ENCODE results near the gene ODAD2. TPM values are rescaled to one million over a fixed set of nuclear protein-coding genes. Genes with fewer than 3 reads are reported as not detected.
"Not testable (repeated sequence)": the region's sequence is repeated elsewhere in the genome, so short reads cannot be mapped to it uniquely, and the experiment has no call there.

ODAD2 gene
- total RNA-seq, 2 donors from 2014 or later, result 0.10 TPM; not detected in 1

DNA sequence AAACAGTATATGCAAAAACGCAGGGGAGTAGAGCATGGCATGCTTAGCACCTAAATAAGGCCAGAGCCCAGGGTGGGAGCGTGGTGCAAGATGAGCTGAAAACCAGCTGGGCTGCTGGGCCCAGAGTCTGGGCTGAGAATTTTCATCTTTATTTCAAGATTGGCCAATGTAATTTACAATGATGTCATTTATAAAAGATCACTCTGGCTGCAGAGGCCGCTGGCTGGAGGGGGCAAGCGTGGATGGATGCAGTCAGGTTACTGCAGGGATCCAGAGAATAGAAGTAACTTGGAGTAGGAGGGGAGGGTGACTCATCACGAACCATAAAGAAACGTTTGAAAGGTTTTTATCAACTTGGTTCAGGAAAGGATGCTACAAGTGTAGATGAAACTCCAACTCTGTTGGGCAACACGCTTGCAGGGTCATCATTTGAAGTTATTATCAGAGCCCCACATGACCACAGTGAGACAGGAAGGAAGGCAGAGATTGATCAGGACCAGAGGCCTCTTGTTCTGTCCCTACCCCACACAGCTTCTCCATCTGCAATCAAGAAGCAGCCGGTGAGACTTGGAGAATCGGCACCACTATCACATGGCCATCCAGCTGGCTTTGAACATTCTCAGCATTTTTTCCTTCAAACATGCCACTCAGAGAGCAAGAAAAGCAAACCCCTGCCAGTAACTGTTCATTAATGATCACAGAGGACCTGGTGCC, 49.2 kb downstream of the ODAD2 start:
- ATAC-seq (replicated peaks in 1 of 2), result no peak
- Mint-ChIP-seq H3K36me3 (ENCODE audit: insufficient read depth in 2 of 2) (no peaks in the 10 kb centered on the region), H3K27ac (no peak overlapping the region), H3K4me1 (ENCODE audit: low read depth) (no peaks in the 10 kb centered on the region), H3K4me3 (no peak overlapping the region), H3K27me3 (ENCODE audit: low read depth) (no peaks in the 10 kb centered on the region), H3K9me3 (no peaks in the 10 kb centered on the region)
- no peak for DNase-seq

DNA sequence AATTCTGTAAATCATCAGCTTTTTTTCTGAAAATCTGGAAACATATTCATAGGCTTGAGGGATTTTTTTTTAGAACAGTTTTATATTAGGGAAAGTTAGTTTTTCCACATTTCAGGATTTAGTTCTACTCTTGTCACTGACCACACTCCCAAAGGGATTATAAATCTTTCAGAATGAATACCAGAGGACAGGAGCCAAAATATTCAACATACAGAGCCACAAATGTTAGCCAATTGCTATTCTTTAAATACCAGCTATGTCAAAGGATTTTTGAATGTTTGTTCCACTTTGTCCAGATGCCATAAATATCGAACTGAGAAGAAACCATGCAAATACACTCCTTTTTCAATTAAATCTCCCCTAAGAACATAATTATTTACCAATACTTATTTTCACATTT, 50.7 kb downstream of the ODAD2 start:
- Mint-ChIP-seq H3K9me3 (no peaks in the 10 kb centered on the region), H3K36me3 (ENCODE audit: insufficient read depth in 2 of 2) (no peaks in the 10 kb centered on the region), H3K27me3 (ENCODE audit: low read depth) (no peaks in the 10 kb centered on the region), H3K4me1 (ENCODE audit: low read depth) (no peaks in the 10 kb centered on the region), H3K4me3 (no peak overlapping the region), H3K27ac (no peak overlapping the region)
- ATAC-seq (replicated peaks in 1 of 2) (no peak), DNase-seq (no peak)

DNA sequence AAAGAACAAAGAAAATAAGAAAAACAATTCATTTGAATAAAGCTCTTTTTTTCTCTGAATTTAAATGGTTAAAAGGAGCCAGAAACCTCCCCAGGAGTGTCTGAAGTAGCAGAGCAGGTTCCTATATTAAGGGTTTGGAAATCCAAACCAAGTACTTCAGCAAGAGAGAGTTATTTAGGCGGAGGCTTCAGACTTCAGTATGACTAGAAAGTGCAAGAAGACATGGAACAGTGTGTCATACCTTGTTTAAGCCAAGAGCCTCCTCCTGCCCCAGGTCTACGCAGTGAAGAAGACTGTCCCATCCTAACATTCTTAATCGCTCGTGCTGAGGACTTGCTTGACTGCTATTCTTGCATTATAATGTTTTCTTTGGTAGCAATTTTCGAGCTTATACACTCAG, 51.3 kb downstream of the ODAD2 start:
- H3K27ac Mint-ChIP-seq, result no peak overlapping the region
- no peak for DNase-seq

DNA sequence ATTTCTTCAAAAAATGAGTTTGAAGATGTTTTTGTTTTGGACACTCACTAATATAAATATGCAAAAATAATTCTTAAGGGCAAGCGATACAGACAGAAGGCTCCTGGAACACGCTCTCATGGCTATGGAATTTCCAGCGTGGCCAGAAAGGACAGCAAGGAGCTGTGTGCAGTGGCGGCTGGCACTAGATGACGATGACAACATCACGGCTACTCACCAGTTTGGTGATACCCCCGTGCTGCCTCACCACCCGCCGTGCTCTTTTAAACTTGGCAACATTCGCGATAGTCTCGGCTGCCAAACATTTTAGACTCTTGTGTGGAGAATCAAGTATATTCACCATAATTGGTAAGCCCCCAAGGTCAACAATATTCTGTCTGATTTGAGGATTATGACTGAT, 54.9 kb downstream of the ODAD2 start:
- Mint-ChIP-seq H3K27ac (no peak overlapping the region), H3K27me3 (ENCODE audit: low read depth) (no peaks in the 10 kb centered on the region), H3K9me3 (no peaks in the 10 kb centered on the region), H3K4me3 (no peak overlapping the region), H3K36me3 (ENCODE audit: insufficient read depth in 2 of 2) (no peaks in the 10 kb centered on the region), H3K4me1 (ENCODE audit: low read depth) (no peaks in the 10 kb centered on the region)
- DNase-seq (no peak), ATAC-seq (replicated peaks in 1 of 2) (no peak)

More for the DNA sequence above, 51.3 kb downstream of the ODAD2 start:
- ATAC-seq (replicated peaks in 1 of 2), result no peak
- H3K36me3 Mint-ChIP-seq (ENCODE audit: insufficient read depth in 2 of 2), result no peaks in the 10 kb centered on the region
- H3K4me3 Mint-ChIP-seq, result no peak overlapping the region
- no peaks in the 10 kb centered on the region for H3K4me1 Mint-ChIP-seq (ENCODE audit: low read depth)
- no peaks in the 10 kb centered on the region for H3K27me3 Mint-ChIP-seq (ENCODE audit: low read depth)
- no peaks in the 10 kb centered on the region for H3K9me3 Mint-ChIP-seq

DNA sequence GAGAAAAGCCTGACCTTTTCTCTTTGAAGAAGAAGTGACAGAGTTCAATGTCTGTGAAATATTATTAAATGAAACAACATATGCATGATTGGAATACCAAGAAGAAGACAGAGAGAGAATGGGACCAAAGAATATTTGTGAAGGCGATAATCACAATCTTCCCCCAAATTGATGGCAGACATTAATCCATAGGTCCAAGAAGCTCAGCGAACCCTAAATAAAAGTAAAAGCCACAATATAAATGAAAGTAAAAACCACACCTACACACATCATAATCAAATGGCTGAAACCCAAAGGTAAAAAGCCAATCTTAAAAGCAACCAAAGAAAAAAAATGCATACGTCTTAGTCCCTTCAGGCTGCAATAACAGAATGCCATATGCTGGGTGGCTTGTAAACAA, 84.0 kb downstream of the ODAD2 start:
- DNase-seq (no peak), ATAC-seq (replicated peaks in 1 of 2) (no peak)
- H3K9me3 Mint-ChIP-seq, result peaks cover 0 to 1% of the 10 kb centered on the region in 2 donors
- no peak overlapping the region for H3K27ac Mint-ChIP-seq
- no peaks in the 10 kb centered on the region for H3K4me1 Mint-ChIP-seq (ENCODE audit: low read depth)
- H3K4me3 Mint-ChIP-seq, result no peak overlapping the region
- no peaks in the 10 kb centered on the region for H3K36me3 Mint-ChIP-seq (ENCODE audit: insufficient read depth in 2 of 2)
- no peaks in the 10 kb centered on the region for H3K27me3 Mint-ChIP-seq (ENCODE audit: low read depth)

DNA sequence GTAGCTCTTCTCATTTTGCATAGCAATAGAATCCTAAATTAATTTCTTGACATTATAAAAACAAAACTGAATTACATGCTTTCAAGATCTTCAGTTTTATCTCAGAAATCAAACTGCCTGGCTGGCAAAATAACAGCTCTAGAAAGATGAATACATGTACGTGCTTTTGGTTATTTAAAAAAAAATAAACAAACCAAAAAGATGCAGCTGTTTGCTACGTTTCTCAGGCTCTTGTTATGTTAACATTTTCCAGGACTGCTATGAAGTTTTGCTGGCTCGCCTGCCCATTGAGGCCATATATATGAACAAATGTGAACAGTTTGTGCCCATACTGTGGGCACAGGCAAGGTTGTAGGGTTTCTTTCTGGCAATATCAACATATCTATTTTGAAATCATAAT, 86.6 kb downstream of the ODAD2 start:
- Mint-ChIP-seq H3K4me3 (no peak overlapping the region), H3K27me3 (ENCODE audit: low read depth) (no peaks in the 10 kb centered on the region), H3K27ac (no peak overlapping the region), H3K36me3 (ENCODE audit: insufficient read depth in 2 of 2) (no peaks in the 10 kb centered on the region), H3K4me1 (ENCODE audit: low read depth) (no peaks in the 10 kb centered on the region), H3K9me3 (peaks cover 0 to 1% of the 10 kb centered on the region in 2 donors)
- ATAC-seq (replicated peaks in 1 of 2) (no peak), DNase-seq (no peak)

DNA sequence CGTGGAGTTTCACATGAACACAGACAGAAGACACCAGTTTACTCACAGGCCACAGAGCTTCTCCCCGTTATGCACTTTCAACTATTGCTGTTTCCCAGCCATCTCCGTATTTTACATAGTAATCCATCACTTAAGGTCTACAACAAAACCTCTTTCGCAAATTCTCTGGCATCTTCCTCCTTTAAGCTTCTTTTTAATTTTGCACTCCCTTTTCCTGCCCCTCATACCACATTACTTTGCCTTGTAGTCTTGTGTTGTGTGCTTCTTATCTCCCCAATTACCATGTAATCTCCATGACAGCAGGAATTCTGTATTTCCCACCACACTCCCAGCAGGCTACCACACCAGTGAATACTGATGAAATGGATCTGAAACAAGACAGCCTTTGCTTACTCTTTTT, 87.3 kb downstream of the ODAD2 start:
- H3K36me3 Mint-ChIP-seq (ENCODE audit: insufficient read depth in 2 of 2), result no peaks in the 10 kb centered on the region
- no peak overlapping the region for H3K4me3 Mint-ChIP-seq
- DNase-seq, result no peak
- no peak overlapping the region for H3K27ac Mint-ChIP-seq
- ATAC-seq (replicated peaks in 1 of 2), result no peak
- H3K27me3 Mint-ChIP-seq (ENCODE audit: low read depth), result no peaks in the 10 kb centered on the region
- no peaks in the 10 kb centered on the region for H3K4me1 Mint-ChIP-seq (ENCODE audit: low read depth)
- peaks cover 0 to 1% of the 10 kb centered on the region in 2 donors for H3K9me3 Mint-ChIP-seq

DNA sequence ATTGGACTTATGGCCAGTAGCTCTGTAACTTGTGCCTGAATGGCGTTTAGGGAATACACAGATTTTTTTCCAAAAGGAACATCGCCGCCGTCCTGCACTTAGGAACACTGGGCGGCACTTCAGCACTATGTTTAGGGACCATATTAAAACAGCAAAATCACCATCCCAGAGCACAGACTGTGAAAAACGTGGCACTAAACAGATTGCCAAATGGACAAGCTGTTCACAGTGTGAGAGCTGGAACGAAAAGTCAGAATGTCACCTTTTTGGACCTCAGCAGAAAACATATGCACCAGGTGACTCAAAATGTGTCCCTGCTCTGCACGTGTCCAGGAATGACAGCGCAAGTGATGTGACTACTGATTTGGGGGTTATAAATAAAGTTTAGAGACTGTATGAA, 87.9 kb downstream of the ODAD2 start:
- Mint-ChIP-seq H3K9me3 (peaks cover 0 to 3% of the 10 kb centered on the region in 2 donors), H3K27me3 (ENCODE audit: low read depth) (no peaks in the 10 kb centered on the region), H3K4me3 (no peak overlapping the region), H3K27ac (no peak overlapping the region), H3K4me1 (ENCODE audit: low read depth) (no peaks in the 10 kb centered on the region), H3K36me3 (ENCODE audit: insufficient read depth in 2 of 2) (no peaks in the 10 kb centered on the region)
- DNase-seq (no peak), ATAC-seq (replicated peaks in 1 of 2) (no peak)

DNA sequence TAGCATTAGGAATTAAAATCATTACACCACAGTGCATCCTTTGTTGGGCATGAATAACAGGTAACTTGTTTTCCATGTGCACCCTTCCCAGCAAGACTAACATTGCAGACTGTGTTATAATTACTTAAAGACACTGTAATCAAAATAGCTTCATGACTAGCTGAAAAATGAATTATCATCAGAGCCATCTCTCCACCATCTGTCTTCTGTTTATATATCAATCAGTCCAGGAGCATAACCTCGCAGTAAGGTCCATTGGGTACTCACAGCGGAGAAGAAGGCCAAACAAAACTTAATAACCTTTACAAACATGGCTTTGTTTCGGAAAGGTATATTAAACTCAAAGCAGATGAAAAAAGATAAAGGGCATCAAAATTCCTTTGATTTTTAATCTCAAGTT, 90.6 kb downstream of the ODAD2 start:
- H3K27ac Mint-ChIP-seq, result no peak overlapping the region
- H3K4me3 Mint-ChIP-seq, result no peak overlapping the region
- DNase-seq (no peak), ATAC-seq (replicated peaks in 1 of 2) (no peak)
- no peaks in the 10 kb centered on the region for H3K4me1 Mint-ChIP-seq (ENCODE audit: low read depth)
- H3K27me3 Mint-ChIP-seq (ENCODE audit: low read depth), result no peaks in the 10 kb centered on the region
- peaks cover 1 to 2% of the 10 kb centered on the region in 2 donors for H3K36me3 Mint-ChIP-seq (ENCODE audit: insufficient read depth in 2 of 2)
- peaks cover 3 to 9% of the 10 kb centered on the region in 2 donors for H3K9me3 Mint-ChIP-seq

DNA sequence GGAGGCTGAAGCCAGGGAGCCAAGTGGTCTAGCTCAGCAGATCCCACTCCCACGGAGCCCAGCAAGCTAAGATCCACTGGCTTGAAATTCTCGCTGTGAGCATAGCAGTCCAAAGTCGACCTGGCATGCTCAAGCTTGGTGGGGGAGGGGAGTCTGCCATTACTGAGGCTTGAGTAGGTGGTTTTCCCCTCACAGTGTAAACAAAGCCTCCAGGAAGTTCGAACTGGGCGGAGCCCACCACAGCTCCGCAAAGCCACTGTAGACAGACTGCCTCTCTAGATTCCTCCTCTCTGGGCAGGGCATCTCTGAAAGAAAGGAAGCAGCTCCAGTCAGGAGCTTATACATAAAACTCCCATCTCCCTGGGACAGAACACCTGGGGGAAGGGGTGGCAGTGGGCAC, 99.4 kb downstream of the ODAD2 start:
- not testable (repeated sequence) for H3K4me3 Mint-ChIP-seq; H3K4me1 Mint-ChIP-seq (ENCODE audit: low read depth); H3K27me3 Mint-ChIP-seq (ENCODE audit: low read depth); ATAC-seq (replicated peaks in 1 of 2); H3K27ac Mint-ChIP-seq
- peak in 1 of 2 donors; percentile 23 for DNase-seq
- H3K36me3 Mint-ChIP-seq (ENCODE audit: insufficient read depth in 2 of 2), result peaks cover 5 to 10% of the 10 kb centered on the region in 2 donors
- peaks cover 13 to 18% of the 10 kb centered on the region in 2 donors for H3K9me3 Mint-ChIP-seq

DNA sequence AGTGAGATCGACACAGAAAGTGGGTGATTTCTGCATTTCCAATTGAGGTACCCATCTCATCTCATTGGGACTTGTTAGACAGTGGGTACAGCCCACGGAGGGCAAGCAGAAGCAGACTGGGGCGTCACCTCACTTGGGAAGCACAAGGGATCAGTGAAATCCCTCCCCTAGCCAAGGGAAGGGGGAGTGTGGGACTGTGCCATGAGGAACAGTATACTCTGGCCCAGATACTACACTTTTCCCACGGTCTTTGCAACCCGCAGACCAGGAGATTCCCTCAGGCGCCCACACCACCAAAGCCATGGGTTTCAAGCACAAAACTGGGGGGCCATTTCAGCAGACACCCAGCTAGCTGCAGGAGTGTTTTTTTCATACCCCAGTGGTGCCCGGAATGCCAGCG, 99.8 kb downstream of the ODAD2 start:
- Mint-ChIP-seq H3K9me3 (peaks cover 12 to 17% of the 10 kb centered on the region in 2 donors), H3K27me3 (ENCODE audit: low read depth) (no peaks in the 10 kb centered on the region), H3K27ac (no peak overlapping the region), H3K4me1 (ENCODE audit: low read depth) (peaks cover 4% of the 10 kb centered on the region), H3K4me3 (no peak overlapping the region), H3K36me3 (ENCODE audit: insufficient read depth in 2 of 2) (peaks cover 5 to 10% of the 10 kb centered on the region in 2 donors)
- ATAC-seq (replicated peaks in 1 of 2) (no peak), DNase-seq (peak in 1 of 2 donors; percentile 2)

DNA sequence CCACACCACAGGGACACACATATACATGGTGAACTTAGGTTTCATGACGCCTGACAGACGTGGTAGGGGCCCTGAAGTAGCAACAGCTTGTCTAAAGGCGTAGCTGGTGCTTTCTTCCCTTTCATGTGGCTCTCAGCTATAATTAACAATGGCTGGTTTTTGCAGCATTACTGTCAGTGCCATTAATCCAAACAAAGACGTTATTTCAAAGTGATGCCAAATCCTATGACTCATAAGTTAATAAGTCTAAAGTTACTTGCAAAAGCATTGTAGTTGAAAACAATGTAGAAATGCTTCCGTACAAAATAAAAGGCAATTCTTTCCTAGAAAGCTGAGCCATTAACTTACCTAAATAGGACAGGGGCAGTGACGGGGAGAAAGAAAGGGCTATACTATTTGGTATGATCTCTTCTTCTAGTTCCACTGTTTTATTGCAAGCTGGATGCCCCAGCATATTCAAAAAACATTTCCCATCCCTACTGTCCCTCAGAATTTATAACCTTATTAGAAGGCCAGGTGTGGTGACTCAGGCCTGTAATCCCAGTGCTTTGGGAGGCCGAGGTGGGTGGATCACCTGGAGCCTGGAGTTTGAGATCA, 105.4 kb downstream of the ODAD2 start:
- ATAC-seq (replicated peaks in 1 of 2) (no peak), DNase-seq (no peak)
- Mint-ChIP-seq H3K36me3 (ENCODE audit: insufficient read depth in 2 of 2) (no peaks in the 10 kb centered on the region), H3K4me3 (no peak overlapping the region), H3K27me3 (ENCODE audit: low read depth) (no peaks in the 10 kb centered on the region), H3K9me3 (peaks cover 4% of the 10 kb centered on the region in 2 donors), H3K27ac (no peak overlapping the region), H3K4me1 (ENCODE audit: low read depth) (no peaks in the 10 kb centered on the region)

DNA sequence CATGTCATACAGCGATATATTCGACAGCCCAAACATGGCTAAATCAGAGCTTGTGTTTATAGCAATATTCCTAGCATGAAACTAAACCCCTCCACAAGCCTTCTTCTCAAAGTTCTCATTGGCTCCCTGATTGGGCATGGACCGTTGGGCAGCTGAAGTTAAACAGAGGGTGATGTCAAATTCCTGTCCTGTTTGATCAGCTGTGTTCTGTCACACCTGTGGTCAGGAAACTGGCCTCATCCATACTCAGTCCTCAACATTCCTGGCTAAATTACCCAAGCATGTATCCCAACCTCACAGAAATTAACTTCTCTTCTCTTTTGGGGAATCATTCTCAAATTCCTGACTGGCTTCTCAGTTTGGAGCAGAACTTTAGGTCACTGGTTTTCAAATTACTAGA, 107.9 kb downstream of the ODAD2 start:
- H3K9me3 Mint-ChIP-seq, result peaks cover 0 to 4% of the 10 kb centered on the region in 2 donors

DNA sequence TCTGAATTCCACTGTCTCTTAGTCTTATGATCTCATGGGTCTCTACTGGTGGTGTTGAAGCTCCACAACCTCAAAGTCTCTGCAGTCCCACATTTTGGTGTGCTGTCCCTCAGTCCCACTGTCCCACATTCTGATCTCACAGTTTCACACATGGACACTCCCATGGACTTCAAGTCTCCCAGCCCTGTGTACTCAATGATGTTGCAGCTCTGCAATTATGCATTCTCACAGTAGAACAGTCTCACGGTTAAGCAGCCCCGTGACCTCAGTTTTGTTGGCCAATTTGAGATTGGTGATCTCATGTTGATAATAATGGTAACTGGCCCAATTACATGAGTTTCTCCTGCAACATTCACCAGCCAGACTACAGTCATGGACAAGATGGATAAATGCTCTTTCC, 109.4 kb downstream of the ODAD2 start:
- Mint-ChIP-seq H3K4me1 (ENCODE audit: low read depth) (no peaks in the 10 kb centered on the region), H3K27me3 (ENCODE audit: low read depth) (no peaks in the 10 kb centered on the region), H3K4me3 (no peak overlapping the region), H3K36me3 (ENCODE audit: insufficient read depth in 2 of 2) (peaks cover 0 to 2% of the 10 kb centered on the region in 2 donors), H3K9me3 (peaks cover 1 to 9% of the 10 kb centered on the region in 2 donors), H3K27ac (no peak overlapping the region)
- DNase-seq (no peak), ATAC-seq (replicated peaks in 1 of 2) (no peak)

More for the DNA sequence above, 107.9 kb downstream of the ODAD2 start:
- Mint-ChIP-seq H3K4me3 (no peak overlapping the region), H3K4me1 (ENCODE audit: low read depth) (no peaks in the 10 kb centered on the region), H3K27ac (no peak overlapping the region), H3K27me3 (ENCODE audit: low read depth) (no peaks in the 10 kb centered on the region), H3K36me3 (ENCODE audit: insufficient read depth in 2 of 2) (no peaks in the 10 kb centered on the region)
- DNase-seq (no peak), ATAC-seq (replicated peaks in 1 of 2) (no peak)
